Cerebellar cortex (tissue), 1 donor: ENCODE data around the gene PTPRQ.
"Not testable (repeated sequence)": the region's sequence is repeated elsewhere in the genome, so short reads cannot be mapped to it uniquely, and the experiment has no call there.

Source experiments
- DNase-seq: peaks from one replicate; pipeline ENCODE4 v3.0.0-alpha.2; 2015; ENCODE audit warnings: low spot score

Gene PTPRQ

GRCh38 chr12:80470403-80470802 lies 26.4 kb downstream of the PTPRQ start:
- no peak for DNase-seq

DNA sequence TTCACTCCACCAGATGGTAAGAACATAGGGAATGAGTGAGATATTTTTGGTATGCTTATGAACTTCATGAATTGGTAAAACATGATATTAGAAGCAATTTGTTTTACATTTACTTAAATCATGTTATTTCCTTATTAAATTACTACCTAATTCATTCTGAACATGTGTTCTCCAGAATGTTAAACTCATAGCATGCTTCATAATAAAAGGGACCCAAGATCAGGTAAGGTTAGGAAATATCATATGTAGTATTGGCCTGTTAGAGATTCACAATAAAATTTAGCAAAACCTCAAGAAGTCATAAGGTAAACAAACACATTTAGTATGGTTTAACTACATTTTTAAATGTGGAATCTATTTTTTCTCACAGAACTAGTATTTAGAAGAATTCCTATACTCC lies 28.2 kb downstream of the PTPRQ start:
- DNase-seq: no peak

DNA sequence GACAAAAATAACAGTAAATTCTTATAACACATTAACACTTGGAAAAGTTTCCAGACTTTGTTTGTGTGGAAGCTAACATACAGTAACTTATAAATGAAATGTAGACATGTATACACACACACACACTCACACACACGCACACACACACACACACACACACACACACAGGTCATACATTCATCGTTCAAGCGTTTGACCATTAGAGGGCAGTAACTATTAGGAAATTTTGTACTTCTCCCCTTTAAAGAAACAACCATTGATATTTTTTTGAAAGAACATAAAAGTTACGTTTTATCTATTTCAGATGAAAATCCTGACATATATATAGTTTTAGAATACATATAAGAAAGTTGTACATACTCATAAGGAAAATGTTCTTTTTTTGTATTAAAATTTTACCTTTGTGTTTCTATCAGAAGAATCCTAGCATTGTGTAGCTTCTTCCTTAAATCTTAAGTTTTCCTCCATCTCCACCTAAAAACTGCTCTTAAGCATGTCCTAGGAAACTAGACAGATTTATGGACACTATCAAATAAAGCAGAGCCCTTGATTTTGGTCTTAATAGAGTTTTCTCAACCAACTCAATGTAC lies 29.0 kb downstream of the PTPRQ start:
- DNase-seq: peak; percentile 44

DNA sequence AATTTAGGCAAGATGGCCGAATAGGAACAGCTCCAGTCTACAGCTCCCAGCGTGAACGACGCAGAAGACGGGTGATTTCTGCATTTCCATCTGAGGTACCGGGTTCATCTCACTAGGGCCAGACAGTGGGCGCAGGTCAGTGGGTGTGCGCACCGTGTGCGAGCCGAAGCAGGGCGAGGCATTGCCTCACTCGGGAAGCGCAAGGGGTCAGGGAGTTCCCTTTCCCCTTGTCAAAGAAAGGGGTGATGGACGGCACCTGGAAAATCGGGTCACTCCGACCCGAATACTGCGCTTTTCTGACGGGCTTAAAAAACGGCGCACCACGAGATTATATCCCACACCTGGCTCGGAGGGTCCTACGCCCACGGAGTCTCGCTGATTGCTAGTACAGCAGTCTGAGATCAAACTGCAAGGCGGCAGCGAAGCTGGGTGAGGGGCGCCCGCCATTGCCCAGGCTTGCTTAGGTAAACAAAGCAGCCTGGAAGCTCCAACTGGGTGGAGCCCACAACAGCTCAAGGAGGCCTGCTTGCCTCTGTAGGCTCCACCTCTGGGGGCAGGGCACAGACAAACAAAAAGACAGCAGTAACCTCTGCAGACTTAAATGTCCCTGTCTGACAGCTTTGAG lies 33.6 kb downstream of the PTPRQ start:
- DNase-seq: not testable (repeated sequence)

DNA sequence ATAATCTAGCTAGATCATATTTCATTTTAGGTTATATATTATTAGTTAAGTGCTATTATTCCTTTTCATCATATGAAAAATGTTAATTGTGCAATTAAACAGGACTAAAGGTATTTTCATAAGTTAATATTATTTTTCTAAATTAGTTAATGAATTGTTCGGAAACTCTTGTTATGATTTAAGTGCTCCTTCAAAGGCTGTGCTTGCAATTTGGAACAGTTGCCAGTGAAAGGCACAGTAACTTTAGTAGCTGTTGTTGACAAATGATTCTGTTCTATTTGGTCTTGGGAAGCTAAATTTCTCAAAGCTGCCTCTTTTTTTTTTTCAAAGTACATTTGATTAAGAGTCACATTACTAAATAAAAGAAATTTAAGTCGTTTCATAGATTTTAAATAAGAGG lies 40.7 kb downstream of the PTPRQ start:
- DNase-seq: no peak

GRCh38 chr12:80485222-80485987 lies 41.4 kb downstream of the PTPRQ start:
- no peak for DNase-seq

DNA sequence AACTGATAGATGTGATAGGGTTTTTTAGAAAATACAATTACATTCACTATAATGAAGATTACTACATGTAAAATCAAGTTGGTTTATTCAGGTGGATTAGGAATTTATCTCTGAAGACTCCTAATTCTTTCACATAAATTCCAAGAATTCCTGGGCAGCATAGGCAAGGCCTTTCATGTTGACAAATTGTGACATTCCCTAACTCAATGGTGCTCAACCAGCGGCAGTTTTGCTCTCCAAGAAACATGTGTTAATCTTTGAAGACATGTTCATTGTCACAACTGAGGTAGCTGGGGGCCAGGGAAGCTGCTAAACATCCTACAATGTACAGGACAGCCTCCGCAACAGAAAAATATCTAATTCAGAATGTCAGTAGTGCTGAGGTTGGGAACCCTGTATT lies 46.3 kb downstream of the PTPRQ start:
- DNase-seq: no peak

DNA sequence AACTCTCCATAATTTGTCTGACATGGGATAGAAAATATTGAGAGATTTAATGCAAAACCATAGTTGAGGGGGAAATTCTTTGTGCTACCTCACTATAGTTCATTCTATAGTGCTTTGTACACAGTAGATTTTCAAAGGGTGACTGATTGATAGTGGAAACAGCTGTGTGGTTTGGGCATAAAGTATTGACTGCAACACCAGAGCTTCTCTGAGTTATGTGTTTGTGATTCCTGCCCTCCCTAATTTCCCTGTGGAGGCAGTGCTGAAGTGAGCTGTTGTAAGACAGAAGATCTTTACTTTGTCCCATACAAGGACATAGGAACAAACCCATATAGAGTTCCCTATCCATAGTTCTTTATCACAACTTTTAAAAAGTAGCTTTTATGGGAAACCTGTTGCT lies 47.1 kb downstream of the PTPRQ start:
- no peak for DNase-seq

DNA sequence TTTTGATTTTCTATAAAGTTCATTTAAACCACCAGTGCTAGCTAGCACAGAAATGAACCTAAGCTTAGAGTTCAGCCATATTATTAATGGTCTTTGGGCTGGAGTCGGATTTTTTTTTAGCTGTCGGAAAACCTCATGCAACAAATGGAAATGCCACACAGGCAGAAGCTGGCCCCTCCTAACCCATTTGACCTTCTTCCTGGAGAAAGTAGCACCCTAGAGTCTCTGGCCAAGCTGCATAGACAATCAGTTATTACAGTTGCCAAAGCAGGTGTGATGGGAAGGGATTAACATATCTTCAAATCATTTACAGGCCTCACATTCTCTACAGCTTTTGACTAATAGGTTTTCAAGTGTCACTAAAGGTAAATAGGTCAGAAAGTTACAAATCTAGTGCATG lies 49.4 kb downstream of the PTPRQ start:
- no peak for DNase-seq

DNA sequence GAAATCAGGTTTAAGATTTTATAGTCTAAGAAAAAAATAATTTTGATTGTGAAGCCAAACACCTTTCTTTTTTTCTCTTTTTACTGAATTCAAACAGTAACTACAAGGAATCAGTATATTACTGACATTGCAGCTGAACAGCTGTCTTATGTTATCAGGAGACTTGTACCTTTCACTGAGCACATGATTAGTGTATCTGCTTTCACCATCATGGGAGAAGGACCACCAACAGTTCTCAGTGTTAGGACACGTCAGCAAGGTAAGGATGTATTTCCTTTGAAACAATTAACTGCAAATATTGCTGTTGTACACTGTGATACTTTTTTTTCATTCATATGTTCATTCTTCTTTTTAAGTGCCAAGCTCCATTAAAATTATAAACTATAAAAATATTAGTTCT lies 50.8 kb downstream of the PTPRQ start:
- no peak for DNase-seq

DNA sequence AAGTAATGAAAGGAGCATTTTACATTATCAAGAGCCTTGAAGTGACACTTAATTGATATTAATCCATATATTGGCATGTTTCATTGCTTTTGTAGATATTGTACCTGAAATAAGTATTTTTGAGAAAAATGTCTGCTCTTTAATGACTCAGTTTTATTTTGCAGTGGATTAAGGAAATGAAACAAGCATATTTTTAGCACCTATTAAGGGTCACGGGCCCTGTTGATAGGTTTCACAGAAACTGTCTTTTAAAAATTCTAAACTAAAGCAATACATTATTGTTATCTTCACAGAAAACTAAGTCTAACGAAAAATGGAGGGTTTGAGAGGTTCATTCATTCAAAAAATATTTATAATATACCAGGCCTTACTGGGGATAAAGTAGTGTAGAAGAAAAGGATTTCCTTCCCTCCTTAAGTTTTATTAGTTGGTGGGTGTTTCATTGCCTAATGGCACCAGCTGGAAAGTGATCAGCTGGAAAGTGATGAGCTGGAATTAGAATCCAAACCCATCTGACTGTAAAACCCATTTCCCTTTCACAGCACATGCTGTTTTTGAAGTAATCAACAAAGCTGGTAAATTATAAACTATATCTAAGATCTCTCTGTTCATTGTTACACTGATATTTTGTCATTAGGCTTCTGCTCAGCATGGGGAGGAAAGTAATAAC lies 54.2 kb downstream of the PTPRQ start:
- DNase-seq: no peak

DNA sequence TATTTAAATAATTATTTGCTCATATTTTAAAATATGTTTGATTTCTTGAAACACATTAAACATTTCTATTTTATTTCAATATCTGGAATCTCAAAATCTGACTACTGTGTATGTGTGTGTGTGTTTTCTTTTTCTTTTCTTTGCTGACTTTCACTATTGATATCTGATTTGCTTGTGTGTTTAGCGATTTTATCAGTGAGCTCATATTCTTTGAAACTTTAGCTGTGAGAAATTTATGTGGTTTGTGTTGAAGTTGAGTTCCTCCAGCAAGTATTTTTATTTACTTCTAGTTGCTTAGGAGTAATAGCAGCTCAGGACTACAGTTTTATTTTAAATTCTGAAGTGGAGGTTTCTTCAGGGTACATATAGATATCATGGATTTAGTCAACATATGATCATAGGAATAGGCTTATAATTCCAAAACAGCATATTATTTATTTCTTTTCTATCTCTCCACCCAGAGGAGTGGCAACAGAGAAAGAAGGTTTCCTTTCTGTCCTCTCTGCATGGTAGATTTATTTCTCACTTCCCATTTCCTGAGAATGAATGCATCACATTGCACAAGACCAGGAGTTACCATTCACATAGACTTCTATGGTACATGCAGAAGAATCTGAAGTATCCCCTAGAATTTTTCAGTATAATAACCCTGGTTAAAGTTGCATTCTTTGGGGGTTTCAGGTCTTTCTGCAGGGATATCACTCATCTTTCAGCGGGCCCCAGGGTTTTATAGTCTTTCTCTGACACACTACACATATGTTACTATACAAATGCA lies 60.5 kb downstream of the PTPRQ start:
- DNase-seq: no peak

GRCh38 chr12:80509781-80510556 lies 65.9 kb downstream of the PTPRQ start:
- DNase-seq: no peak

DNA sequence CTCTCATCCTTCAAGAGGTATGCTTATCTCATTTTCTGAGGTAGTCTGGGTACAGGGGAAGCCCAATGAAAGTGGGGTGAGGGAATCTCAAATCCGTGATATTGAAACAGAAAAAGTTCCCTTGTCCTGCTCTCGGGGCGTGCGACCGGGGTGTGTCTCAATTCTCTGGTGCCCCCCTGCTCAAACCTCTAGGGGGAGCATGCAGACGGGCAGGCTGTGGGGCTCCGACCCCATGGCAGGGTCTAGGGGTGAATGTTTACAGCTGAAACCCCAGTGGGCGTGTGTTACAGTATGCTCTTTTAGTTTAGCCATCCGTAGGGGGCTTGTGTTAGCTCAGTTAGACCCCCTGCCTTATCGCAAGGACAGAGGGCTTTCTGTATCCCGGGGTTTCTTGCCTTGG lies 68.7 kb downstream of the PTPRQ start:
- no peak for DNase-seq

DNA sequence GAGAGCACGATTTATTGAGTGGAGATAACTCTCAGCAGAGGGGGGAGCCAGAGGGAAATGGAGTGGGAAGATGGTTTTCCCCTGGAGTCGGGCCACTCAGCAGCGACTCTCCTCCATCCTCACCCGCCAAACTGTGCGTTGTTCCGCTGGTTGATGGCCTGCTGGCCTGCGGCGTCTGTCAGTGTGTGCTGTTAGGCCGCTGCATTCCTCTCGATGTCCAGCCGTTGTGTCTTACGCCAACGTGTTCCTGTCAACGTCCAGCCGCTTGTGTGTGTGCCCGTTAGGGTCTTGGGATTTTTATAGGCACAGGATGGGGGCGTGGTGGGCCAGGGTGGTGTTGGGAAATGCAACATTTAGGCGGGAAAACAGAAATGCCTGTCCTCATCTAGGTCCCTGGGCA lies 69.2 kb downstream of the PTPRQ start:
- DNase-seq: no peak

DNA sequence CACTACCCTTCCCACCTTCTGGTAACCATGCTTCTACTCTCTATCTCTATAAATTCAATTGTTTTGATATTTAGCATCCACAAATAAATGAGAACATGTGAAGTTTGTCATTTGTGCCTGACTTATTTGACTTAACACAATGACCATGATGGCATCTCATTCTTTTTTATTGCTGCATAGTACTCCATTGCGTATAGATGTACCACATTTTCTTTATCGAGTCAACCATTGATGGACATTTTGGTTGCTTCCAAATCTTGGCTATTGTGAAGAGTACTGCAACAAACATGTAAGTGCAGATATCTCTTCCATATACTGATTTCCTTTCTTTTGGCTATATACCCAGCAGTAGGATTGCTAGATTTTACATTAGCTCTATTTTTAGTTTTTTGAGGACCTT lies 73.6 kb downstream of the PTPRQ start:
- DNase-seq: no peak

- no peak for DNase-seq
Measured at GRCh38 chr12:80531646-80532045, 87.6 kb downstream of the PTPRQ start.

DNA sequence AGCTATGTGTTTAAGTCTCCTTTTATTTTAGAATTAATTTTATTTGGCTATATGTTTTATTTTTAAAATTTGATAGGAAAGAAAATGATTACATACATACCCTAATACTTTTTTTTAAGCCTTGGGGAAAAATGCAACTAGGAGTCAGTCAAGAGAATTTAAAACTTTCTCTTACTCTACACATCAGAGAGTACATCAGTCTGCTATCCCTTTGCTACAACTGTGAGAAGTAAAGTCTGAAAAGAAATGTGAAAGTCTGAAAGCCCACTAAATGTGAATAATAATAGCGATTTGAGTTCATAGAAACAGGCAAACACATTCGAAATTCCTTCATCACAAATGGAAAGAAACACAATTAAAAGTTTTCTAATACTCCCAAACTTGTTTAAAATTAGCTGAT lies 95.0 kb downstream of the PTPRQ start:
- no peak for DNase-seq

- no peak for DNase-seq
Measured at GRCh38 chr12:80549298-80549697, 105.3 kb downstream of the PTPRQ start.

GRCh38 chr12:80551897-80552296 lies 107.9 kb downstream of the PTPRQ start:
- DNase-seq: no peak

- DNase-seq: no peak
Measured at GRCh38 chr12:80553316-80553715, 109.3 kb downstream of the PTPRQ start.
